Fibroblast of lung (primary cell): Measurements from ENCODE around the gene MVP. TPM values are rescaled to one million over a fixed set of nuclear protein-coding genes. Genes with fewer than 3 reads are reported as not detected.

Experiments
- DNase-seq, 2 donors: peaks; one replicate each; pipeline versions ENCODE4 v3.0.0 to v3.0.0-alpha.2; 2010; ENCODE audit warnings: low read depth in 2 of 2
- H2AFZ ChIP-seq: 2 replicates; pipeline ENCODE4 v1.5.1; 2012; ENCODE audit warnings: low read length, control low read depth, inconsistent platforms
- H3K27ac ChIP-seq: 2 replicates; pipeline ENCODE4 v1.5.1; 2011; ENCODE audit warnings: low read length, control low read depth; ENCODE audit not compliant: insufficient read depth
- H3K27me3 ChIP-seq: 2 replicates; pipeline ENCODE4 v1.5.1; 2011; ENCODE audit warnings: mild to moderate bottlenecking, low read length; ENCODE audit not compliant: control insufficient read depth, insufficient read depth
- H3K36me3 ChIP-seq: 2 replicates; pipeline ENCODE4 v1.5.1; 2011; ENCODE audit warnings: low read length; ENCODE audit not compliant: control insufficient read depth, insufficient read depth
- H3K4me1 ChIP-seq: 2 replicates; pipeline ENCODE4 v1.5.1; 2011; ENCODE audit warnings: low read length; ENCODE audit not compliant: control insufficient read depth, insufficient read depth; ENCODE audit errors: extremely low read depth
- H3K4me2 ChIP-seq: 2 replicates; pipeline ENCODE4 v1.5.1; 2011; ENCODE audit warnings: low read length, control low read depth; ENCODE audit not compliant: insufficient read depth; ENCODE audit errors: extremely low read depth
- H3K4me3 ChIP-seq, 4 experiments: fragments of 200-600 bp in 1 of 4; sonication (generic) in 1 of 4; replicated peaks in 1 of 4; 2 replicates each; pipeline ENCODE4 v1.5.1; 2011 to 2016; ENCODE audit warnings: low read length in 4 of 4, low read depth in 3 of 4, mild to moderate bottlenecking in 3 of 4, control low read depth in 2 of 4, inconsistent platforms in 1 of 4, mixed read lengths in 1 of 4; ENCODE audit not compliant: insufficient read depth in 1 of 4; ENCODE audit errors: control extremely low read depth in 1 of 4
- H3K79me2 ChIP-seq: 2 replicates; pipeline ENCODE4 v1.5.1; 2012; ENCODE audit warnings: mild to moderate bottlenecking, low read length, inconsistent platforms; ENCODE audit not compliant: control insufficient read depth, insufficient read depth
- H3K9ac ChIP-seq: 2 replicates; pipeline ENCODE4 v1.5.1; 2011; ENCODE audit warnings: mild to moderate bottlenecking, low read length, control low read depth; ENCODE audit not compliant: insufficient read depth
- H3K9me3 ChIP-seq: 2 replicates; pipeline ENCODE4 v1.5.1; 2012; ENCODE audit warnings: low read depth, low read length; ENCODE audit not compliant: control insufficient read depth, insufficient read depth
- H4K20me1 ChIP-seq: 2 replicates; pipeline ENCODE4 v1.5.1; 2011; ENCODE audit warnings: low read length; ENCODE audit not compliant: control insufficient read depth, insufficient read depth; ENCODE audit errors: extremely low read depth
- CTCF ChIP-seq, 2 donors: IDR thresholded peaks in 1 of 2; conservative IDR thresholded peaks in 1 of 2; 1 replicate in 1 of 2; 2 replicates in 1 of 2; pipeline ENCODE4 v1.5.1; 2011 to 2012; ENCODE audit warnings: low read length in 2 of 2, control low read depth in 1 of 2, inconsistent platforms in 1 of 2, low read depth in 1 of 2, mild to moderate bottlenecking in 1 of 2
- EZH2 ChIP-seq: IDR thresholded peaks from 2 replicates; pipeline ENCODE4 v1.5.1; 2012; ENCODE audit warnings: low read length, control low read depth, mild to moderate bottlenecking; ENCODE audit errors: missing control alignments
- polyA plus RNA-seq, 2 donors: library from polyadenylated mRNA; depleted of rRNA in 1 of 2; stranded (reverse) in 1 of 2; unstranded in 1 of 2; fragments of >200 nt; gene quantifications; 2 replicates each; pipeline ENCODE4 v1.2.1, GENCODE V29; 2011 to 2012; ENCODE audit warnings: missing spikeins in 1 of 2
- total RNA-seq: library from RNA; depleted of rRNA; stranded (reverse); fragments of >200 nt; gene quantifications from 2 replicates; pipeline ENCODE4 v1.2.1, GENCODE V29; 2014

The MVP gene
- total and polyA plus RNA-seq, 2 donors (not counting 1 experiment from before 2014, with no cell fraction given): 208 to 518 TPM

GRCh38 chr16:29789775-29790182, 30.5 kb upstream of the MVP start:
- Histone ChIP-seq H3K4me3 (peak overlapping the region; percentile 34 to 71 (median 56)), H3K9me3 (no peaks in the 10 kb centered on the region), H3K4me2 (peak overlapping the region; percentile 68), H3K36me3 (no peaks in the 10 kb centered on the region), H3K4me1 (no peaks in the 10 kb centered on the region), H3K27me3 (no peaks in the 10 kb centered on the region), H3K9ac (peak overlapping the region; percentile 48), H4K20me1 (no peaks in the 10 kb centered on the region), H3K79me2 (peaks cover 41% of the 10 kb centered on the region), H3K27ac (peak overlapping the region; percentile 53), H2AFZ (peak overlapping the region; percentile 90)
- DNase-seq: no peak
- no peak for TF ChIP-seq EZH2
- no peak for TF ChIP-seq CTCF (conservative IDR thresholded peaks at IDR 0.05 in 1 of 2, IDR thresholded peaks at IDR 0.05 in 1 of 2; ENCODE audit: low read depth in 1 of 2, low read length in 2 of 2)

GRCh38 chr16:29790183-29790948, 29.9 kb upstream of the MVP start, which contains the start of gene KIF22:
Gene KIF22 (plus strand): TSS chr16:29790751. CDS start chr16:29790760, 9 bp downstream.
- TF ChIP-seq EZH2 (no peak), CTCF (conservative IDR thresholded peaks at IDR 0.05 in 1 of 2, IDR thresholded peaks at IDR 0.05 in 1 of 2; ENCODE audit: low read depth in 1 of 2, low read length in 2 of 2) (peak; percentile 51 to 69)

GRCh38 chr16:29790949-29791844, 29.1 kb upstream of the MVP start:
- Histone ChIP-seq H3K9me3 (no peaks in the 10 kb centered on the region), H3K4me3 (peak overlapping the region; percentile 56 to 92 (median 86)), H3K9ac (peak overlapping the region; percentile 62), H3K4me2 (peak overlapping the region; percentile 95), H3K4me1 (no peaks in the 10 kb centered on the region), H4K20me1 (no peaks in the 10 kb centered on the region), H3K27ac (peak overlapping the region; percentile 60), H3K36me3 (no peaks in the 10 kb centered on the region), H3K79me2 (peaks cover 52% of the 10 kb centered on the region), H2AFZ (peak overlapping the region; percentile 93), H3K27me3 (no peaks in the 10 kb centered on the region)
- no peak for DNase-seq
- TF ChIP-seq EZH2 (no peak), CTCF (conservative IDR thresholded peaks at IDR 0.05 in 1 of 2, IDR thresholded peaks at IDR 0.05 in 1 of 2; ENCODE audit: low read depth in 1 of 2, low read length in 2 of 2) (no peak)

More at GRCh38 chr16:29790183-29790948, 29.9 kb upstream of the MVP start, which contains the start of gene KIF22:
- H3K4me3 ChIP-seq: peak within 1 kb of the TSS; percentile 56 to 92 (median 86)
- peak within 1 kb of the TSS; percentile 95 for H3K4me2 ChIP-seq
- H3K9me3 ChIP-seq: no peaks in the 10 kb centered on the region
- no peaks in the 10 kb centered on the region for H3K27me3 ChIP-seq
- H3K4me1 ChIP-seq: no peaks in the 10 kb centered on the region
- H3K9ac ChIP-seq: peak within 1 kb of the TSS; percentile 62
- DNase-seq: peak; percentile 98
- peak within 1 kb of the TSS; percentile 60 for H3K27ac ChIP-seq
- H3K36me3 ChIP-seq: no peaks in the 10 kb centered on the region
- H3K79me2 ChIP-seq: peaks cover 47% of the 10 kb centered on the region
- peak within 1 kb of the TSS; percentile 93 for H2AFZ ChIP-seq
- H4K20me1 ChIP-seq: no peaks in the 10 kb centered on the region
